Activated CD4-positive, CD25-positive, alpha-beta regulatory T cell (primary cell): ENCODE measurements around the gene BARX1.

ENCODE experiments used
- DNase-seq, 4 experiments: peaks; one replicate each; lab custom pipeline; 2025; lab: John Stamatoyannopoulos, UW

BARX1 gene

GRCh38 chr9:93917121-93917853 lies 37.9 kb downstream of the BARX1 start:
- DNase-seq, result no peak

DNA sequence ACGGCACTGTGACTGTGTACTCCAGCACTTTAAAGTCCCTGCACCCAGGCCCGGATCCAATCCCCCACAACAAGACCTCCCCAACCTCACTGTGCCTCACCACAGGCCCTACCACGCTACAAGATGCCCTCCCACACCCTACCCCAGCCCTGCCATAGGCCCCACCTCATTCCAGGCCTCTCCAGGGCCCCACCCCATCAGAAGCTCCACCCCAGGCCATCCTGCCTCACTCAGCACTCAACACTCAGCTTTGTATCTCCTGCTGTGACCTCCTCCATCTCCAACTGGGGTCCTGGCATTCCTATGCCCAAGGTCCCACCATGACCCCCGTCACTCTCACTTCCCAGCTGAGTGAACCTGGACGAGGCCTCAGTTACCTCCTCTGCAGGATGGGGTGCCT lies 38.8 kb downstream of the BARX1 start:
- no peak for DNase-seq

- no peak for DNase-seq
Measured at GRCh38 chr9:93911801-93912554, 43.2 kb downstream of the BARX1 start.

GRCh38 chr9:93911136-93911745 lies 43.9 kb downstream of the BARX1 start:
- DNase-seq, result no peak

- DNase-seq, result no peak
Measured at GRCh38 chr9:93910598-93910997, 44.6 kb downstream of the BARX1 start.

DNA sequence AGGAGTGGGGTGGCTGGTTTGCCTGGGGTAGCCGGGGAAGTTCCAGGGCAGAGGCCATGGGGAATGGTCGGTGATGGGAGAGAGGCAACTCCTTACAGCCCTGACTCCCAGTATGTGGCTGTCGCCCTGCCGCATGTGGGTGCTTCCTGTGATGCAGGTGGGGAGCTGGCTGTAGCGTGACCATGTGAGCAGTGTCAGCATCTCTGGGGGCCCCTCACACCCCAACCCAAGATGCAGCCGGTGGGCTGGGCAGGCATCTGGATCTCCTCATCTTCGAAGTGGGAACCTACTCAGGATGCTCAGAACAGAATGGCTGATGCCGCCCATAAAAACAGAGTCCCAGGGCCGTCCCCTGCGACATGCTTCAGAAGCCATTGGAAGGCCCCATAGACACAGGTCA lies 45.0 kb downstream of the BARX1 start:
- DNase-seq, result no peak

DNA sequence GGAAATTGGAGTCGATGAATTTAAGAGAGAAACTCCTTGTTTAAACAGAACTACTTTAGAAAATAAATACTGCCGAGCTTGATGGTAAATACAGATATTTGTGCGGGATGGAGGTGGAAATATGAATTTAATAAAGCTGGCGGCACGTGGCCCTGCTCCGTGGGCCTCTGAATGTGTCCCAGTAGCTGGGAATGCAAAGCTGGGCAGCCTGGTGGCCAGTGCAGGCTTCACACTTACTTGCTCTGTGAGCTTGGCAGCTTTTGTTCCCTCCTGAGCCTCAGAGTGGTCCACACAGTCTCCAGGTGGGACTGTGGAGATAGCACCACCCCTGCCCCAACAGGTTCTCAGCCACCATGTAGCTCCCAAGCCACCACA lies 45.9 kb downstream of the BARX1 start:
- no peak for DNase-seq

DNA sequence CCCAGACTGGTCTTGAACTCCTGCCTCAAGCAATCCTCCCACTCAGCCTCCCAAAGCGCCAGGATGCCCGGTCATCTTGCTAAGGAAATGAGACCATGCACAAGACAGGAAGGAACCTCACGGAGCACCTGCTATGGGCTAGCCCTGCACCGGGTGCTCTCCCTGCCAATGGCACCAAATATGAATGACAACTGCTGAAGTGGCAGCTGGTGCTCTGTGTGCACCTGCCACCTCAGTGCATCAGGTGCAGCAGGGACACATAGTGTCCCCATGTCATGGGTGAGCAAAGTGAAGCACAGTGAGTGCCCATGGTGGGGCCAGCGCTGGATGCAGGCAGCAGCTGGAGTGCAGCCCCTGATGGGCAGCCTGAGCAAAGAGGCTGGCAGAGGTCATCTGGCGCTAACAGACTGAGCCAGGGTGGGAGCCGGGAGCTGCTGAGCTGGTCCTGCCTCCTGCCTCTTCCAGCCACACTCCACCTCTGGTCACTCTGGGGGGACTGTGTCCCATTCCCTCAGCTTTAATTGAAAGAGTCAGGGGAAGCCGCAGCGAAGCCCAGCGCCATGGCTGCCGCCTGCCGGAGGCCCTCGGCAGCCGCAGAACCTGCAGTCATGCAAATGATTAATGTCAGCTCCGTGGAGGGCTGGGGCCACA lies 46.4 kb downstream of the BARX1 start:
- no peak for DNase-seq

GRCh38 chr9:93907551-93908199 lies 47.5 kb downstream of the BARX1 start:
- no peak for DNase-seq

DNA sequence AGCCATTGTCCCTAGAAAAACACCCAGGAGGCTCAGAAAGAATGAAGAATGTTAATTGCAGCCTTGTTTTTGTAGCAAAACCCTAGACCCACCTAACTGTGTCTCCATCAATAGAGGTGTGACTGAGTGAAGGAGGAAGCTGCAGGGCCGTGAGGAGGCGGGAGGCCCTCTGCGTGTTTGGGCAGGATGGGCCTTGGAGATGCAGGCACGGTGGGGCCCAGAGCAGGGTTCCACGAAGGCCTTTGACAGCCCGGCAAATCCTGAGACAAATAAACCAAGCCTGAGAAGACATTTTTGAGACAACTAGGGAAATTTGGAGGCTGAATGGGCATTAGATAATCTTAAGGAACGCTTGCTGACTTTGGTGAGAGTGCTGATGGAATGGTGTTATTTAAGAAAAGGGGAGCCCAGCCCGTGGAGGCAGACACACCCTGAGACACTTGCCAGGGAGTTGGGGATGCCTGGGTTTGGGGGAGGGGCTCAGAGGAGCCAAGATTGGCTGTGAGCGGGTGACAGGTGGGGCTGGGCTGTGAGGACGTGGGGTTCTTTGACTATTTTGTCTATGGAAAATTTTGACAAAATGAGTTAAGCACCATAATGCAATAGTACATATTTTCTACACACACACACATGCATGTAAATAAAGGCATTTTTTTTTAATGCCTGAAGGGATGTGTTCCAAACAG lies 48.8 kb downstream of the BARX1 start:
- DNase-seq, result no peak

DNA sequence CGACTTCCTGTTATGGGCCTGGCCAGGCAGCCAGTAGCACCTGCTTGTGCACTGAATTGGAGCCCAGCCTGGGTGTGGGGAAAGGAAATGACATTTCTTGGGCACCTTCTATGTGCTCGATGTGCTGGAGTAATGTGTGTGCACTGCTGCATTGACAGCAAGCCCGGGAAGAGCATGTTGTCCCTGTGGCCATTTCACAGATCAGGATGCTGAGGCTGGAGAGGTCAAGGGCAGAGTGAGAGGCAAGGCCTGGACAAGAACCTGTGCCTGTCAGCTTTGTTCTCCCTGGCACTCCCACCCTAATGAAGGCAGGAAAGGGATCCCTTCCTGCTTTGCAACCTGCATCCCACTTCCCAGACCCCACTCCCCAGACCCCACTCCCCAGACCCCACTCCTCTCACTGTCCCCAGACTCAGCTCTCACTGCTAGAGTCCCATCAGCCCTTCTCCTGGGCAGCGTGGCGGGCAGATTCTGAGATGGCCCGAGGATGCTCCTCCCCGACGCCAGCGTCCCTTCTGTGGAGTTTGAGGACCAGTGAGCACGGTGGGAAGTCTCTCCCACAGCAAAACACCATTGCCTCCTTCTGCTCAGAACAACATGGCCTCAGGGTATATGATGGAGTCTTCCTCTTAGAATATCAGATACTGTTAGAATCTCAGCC lies 49.6 kb downstream of the BARX1 start:
- no peak for DNase-seq

- DNase-seq, result no peak
Measured at GRCh38 chr9:93904649-93905472, 50.3 kb downstream of the BARX1 start.

DNA sequence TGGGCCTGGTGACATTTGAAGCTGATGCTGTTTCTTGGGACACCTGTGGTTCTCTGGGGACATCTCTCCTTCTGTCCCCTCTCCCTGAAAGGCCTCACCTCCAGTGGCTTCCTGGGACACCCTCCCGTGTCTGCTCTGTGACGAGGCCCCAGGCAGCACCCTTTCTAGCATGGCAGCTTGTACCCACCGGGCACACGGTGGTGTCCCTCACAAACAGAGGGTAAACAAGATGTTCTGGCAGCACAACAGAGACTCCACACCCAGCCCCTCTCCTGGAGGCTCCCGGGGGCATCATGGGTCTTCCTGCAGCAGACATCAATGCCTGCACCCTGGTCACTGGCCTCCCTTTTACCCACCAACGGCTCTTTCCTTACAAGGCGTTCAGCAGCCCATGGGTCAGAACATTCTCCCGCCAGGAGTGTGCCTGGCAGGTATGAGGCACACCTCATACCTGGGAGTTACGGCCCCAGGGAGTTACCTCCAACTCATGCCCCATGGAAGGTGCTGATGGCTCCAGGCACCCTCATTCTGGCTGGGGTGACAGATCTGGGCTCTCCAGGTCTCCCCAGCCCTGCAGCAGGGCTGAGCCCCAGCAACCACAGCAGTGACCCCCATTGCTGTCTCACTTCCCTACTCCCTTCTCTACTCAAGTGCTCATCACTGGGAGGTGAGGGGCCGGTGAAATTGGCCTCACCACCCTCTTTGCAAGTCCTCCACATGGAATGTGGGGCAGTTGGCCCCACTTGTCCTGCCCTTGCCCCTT lies 51.1 kb downstream of the BARX1 start:
- no peak for DNase-seq

GRCh38 chr9:93902780-93903655 lies 52.1 kb downstream of the BARX1 start:
- DNase-seq, result no peak

GRCh38 chr9:93902051-93902779 lies 52.9 kb downstream of the BARX1 start:
- no peak for DNase-seq
